GOT3 (cell line): Measurements from ENCODE around the gene APRT.

Source experiments
- DNase-seq: peaks from one replicate; lab custom pipeline; 2025; ENCODE audit warnings: mixed read lengths; lab: John Stamatoyannopoulos, UW

Gene APRT

GRCh38 chr16:88807626-88808453 is 3.9 kb downstream of the APRT start:
- DNase-seq, result no peak

GRCh38 chr16:88807142-88807625 is 4.5 kb downstream of the APRT start:
- DNase-seq, result no peak

DNA sequence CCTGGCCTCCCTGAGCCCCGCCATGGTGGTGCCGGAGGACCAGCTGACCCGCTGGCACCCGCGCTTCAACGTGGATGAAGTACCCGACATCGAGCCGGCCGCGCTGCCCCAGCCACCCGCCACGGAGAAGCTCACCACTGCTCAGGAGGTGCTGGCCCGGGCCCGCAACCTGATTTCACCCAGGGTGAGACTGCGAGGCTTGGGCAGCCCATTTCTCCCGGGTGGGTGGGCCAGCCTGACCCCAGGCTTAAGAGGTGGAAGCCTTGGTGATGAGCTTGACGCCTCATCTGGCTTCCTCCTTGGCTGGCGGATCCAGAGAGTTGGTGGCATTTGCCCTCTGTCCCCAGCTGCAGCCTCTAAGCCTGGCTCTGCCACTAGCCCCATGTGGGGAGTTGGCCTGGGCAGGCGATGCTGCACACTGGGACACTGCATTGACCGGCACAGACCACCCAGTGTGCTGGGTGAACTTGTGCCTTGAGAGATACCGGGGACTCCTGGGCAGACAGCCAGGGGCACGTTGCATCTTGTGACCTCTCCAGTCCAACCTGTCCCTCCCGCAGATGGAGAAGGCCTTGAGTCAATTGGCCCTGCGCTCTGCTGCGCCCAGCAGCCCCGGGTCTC is 5.1 kb downstream of the APRT start:
- DNase-seq, result no peak

GRCh38 chr16:88805887-88806393 is 5.8 kb downstream of the APRT start:
- DNase-seq, result no peak

DNA sequence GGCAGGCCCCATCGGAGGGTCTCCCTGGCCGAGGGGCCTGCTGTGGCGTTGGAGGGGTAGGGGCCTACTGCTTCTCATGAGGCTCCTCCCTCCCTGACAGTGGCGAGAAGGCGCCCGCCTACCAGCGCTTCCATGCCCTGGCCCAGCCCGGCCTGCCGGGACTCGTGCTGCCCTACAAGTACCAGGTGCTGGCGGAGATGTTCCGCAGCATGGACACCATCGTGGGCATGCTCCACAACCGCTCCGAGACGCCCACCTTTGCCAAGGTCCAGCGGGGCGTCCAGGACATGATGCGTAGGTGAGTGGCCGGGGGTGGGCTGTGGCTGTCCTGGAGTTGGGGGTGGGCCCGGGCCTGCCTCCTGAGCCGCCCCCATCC is 6.4 kb downstream of the APRT start:
- no peak for DNase-seq

DNA sequence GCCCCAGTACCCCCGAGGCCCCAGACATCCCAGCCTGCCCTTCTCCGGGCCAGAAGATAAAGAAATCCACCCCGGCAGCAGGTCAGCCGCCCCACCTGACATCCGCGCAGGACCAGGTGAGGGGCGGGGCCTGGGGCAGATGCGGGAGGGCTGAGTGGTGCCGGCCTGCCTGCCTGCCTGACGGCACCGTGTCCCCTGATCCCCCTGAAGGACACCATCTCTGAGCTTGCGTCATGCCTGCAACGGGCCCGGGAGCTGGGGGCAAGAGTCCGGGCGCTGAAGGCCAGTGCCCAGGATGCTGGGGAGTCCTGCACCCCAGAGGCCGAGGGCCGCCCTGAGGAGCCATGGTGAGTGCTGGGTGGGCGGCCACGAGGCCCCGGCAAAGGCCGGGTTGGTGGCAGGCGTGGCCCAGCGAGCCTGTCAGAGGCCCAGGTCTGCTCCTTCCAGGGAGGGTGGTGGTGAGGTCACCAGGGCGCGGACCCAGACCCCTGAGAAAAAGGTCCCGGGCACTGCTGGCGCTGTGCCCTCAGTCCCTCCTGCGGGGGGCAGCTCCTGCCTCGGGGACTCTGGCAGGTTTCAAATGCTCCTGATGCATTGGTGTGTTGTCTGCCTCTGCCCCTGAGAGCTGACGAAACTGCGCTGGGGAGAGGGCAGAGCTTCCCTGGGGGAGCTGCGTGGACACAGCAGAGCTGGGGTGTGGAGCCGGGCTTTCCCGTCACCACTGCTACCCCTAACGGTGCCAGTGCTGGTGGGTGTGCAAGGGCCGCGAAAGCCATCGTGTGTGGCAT is 7.0 kb downstream of the APRT start:
- DNase-seq, result no peak

GRCh38 chr16:88804173-88804551 is 7.6 kb downstream of the APRT start:
- no peak for DNase-seq

- DNase-seq, result peak; percentile 50
These were observed 8.3 kb downstream of the APRT start, which contains the start of gene CDT1 for GRCh38 chr16:88803264-88803987. TSS of gene CDT1 (plus strand) at chr16:88803789. CDS start at chr16:88803832, 43 bp downstream.

DNA sequence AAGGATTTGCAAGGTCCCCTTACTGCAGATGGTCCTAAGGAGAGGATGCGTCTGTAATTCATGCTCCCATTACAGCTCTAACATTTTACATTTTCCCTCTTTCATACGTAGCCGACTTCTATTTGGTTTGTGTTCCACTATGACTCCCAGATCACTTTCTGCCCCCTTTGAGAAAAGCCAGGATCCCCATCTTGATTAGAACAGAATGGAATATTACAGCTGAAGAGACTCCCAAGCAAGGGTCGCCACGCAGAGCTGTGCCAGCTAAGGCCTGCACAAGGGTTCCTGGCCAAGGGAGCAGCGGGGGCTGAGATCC is 11.5 kb downstream of the APRT start:
- no peak for DNase-seq

DNA sequence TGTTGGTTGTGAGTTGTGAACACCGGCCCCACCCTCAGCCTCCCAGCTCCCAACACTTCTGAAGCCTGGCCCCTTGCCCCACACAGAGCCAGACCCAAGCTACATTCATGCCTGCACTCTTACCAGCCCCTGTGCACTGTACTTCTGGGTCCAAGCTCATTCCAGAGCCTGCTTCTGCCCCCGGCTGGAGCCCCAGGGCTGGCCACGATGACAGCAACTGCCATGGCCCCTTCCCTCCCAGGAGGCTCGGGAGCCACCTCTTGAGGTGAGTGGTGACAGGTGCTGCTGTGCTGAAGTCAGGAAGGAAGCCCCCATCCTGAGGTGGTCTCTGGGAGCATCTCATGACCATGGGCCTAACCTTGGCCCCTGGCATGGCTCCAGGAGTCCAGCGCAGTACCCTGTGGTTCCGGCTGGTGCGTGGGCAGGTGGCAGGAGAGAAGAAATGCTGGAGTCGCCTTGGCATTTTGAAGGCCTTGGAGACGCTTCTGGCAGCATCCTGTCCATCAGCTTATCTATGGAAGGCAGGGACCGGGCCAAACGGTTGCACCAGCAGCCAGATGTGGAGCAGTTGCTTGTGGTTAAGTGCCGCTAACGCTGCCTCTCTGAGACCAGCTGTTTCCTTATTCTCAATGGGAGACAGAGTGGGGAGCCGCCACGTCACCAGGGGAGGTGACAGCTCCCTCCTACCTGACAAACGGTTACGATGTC is 12.0 kb downstream of the APRT start:
- no peak for DNase-seq

DNA sequence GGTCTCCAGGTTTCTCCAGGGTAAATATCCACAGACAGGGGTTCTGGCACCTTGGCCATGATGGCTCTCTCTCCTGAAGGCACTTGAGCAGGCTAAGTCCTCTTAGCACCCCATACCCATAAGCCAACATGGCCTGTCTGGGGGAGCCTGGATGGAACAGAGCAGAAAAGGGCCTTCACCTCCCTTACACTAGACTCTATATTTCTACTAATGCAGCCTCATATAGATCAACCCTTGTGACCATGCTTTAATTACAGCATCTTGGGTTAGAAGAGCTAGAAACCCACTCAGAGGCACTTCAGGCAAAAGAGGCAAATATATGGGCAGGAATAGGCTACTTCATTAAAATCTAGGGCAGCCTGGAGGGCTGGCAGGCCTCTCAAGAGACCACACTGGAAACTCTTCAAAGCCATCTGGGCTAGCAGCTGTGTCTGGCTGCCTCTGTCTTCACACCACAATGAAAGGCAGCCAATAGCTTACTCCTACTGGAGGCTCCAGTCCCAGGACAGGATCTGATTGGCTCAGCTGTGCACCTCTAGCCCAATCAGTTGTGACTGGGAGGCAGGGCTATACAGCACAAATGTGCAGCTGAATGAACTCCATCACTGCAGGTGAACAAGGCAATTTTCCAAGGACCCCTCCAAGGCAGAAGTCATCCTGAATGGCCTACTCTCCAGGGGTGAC is 12.8 kb downstream of the APRT start:
- DNase-seq, result no peak

DNA sequence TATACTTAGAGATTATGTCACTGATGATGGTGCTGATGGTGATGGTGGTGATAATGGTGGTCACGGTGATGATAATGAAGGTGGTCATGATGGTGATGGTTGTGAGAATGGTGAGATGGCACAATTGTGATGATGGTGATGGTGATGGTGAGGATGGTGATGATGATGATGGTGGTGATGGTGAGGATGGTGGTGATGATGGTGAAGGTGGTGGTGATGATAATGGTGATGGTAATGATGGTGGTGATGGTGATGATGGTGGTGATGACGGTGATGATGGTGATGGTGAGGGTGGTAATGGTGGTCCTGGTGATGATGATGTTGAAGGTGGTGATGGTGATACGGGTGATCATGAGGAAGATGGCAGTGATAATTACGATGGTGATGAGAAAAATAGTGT is 13.7 kb downstream of the APRT start:
- no peak for DNase-seq

- DNase-seq, result no peak
These were observed 15.4 kb downstream of the APRT start for GRCh38 chr16:88796278-88796677.

GRCh38 chr16:88793251-88793954 is 18.3 kb downstream of the APRT start:
- DNase-seq, result no peak

GRCh38 chr16:88792668-88793250 is 19.0 kb downstream of the APRT start:
- DNase-seq, result no peak

DNA sequence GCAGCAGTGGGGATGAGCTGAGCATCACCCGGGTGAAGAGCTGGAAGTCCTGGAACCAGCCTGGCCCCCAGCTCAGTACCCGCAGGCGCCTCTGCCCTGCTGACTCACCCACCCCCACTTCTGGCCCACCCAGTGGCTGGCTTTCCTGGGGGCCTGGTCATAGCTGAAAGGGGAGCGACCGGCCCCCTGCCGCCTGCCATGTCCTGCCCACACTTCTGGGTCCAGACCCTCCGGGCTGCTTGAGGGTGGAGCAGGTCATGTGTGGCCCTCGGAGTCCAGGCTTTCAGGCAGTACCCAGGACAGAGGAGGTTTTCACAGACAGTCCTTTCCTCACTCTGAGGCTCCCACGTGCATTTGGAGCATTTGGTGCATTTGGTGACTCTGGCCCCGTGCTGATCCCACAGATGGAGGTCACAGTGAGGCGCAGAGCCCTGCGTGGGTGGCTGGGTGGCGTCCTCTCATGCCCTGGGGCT is 19.6 kb downstream of the APRT start:
- no peak for DNase-seq

DNA sequence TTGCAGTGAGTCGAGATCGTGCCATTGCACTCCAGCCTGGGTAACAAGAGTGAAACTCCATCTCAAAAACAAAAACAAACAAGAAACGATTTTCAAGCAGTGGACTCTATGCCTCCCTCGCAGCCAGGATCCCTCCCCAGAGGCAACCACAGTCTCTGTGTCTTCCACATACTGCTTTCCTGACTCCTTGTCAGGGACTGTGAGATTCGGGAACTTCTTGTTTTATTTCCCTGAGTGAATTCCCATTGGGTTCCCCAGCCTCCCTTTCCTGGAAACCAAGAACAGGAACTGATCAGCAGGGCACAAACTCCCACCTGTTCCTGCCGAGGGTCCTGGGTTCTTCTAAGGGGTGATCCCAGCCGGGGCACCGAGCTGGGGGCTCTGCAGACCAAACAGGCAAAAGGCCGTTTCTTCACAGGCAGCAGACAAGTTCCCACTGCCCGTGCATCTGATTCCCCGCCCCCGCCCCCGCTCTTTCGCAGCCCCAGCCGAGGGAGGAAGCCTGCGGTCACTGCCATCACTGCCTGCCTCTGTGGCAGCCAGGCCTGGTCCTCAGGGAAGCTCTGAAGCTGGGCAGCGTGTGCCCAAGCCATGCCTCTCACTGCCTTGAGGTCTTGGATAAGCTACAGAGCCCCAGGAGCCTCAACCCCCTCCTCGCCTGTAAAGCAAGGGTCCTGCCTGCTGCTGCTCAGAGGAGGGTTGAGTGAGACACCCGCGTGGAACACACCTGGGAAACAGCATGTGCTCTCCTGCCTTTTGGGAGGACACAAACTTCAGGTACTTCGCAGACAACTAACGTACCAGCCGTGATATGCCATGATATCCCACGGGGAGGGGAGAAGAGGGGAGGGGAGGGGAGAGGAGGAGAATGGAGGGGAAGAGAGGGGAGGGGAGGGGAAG is 21.2 kb downstream of the APRT start:
- no peak for DNase-seq

GRCh38 chr16:88789594-88789993 is 22.1 kb downstream of the APRT start:
- no peak for DNase-seq
